DMS 273 (cell line): ENCODE measurements around the gene IGSF5.
A peak's percentile ranks its signal among the peaks of the same experiment; 100 is the strongest.
"Not testable (repeated sequence)": the region's sequence is repeated elsewhere in the genome, so short reads cannot be mapped to it uniquely, and the experiment has no call there.

ENCODE experiments used
- DNase-seq: peaks from one replicate; lab custom pipeline; 2025; ENCODE audit not compliant: unreplicated experiment; lab: John Stamatoyannopoulos, UW

The IGSF5 gene

DNA sequence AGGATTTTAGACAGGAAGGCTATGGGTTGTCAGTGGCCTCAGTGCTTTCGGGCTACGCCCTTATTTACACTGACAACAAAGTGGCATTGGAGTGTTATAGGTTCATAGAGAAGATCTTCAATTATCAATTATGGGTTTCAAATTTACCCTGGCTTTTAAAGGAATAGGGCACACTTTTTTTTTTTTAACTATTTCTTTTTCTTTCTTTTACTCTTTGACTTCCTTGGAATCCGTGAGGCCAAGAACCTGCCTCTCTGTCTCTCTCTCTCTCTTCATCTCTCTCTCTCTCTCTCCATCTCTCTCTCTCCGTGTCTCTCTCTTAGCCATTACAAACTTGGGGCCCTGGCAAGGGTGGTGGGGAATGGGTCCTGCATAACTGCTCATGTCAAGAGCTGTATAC lies at the start of gene IGSF5:
Gene IGSF5 (plus strand): TSS at position 301 of the 400 bp plus-strand sequence. CDS start 327 bp downstream, outside the sequence.
- not testable (repeated sequence) for DNase-seq

DNA sequence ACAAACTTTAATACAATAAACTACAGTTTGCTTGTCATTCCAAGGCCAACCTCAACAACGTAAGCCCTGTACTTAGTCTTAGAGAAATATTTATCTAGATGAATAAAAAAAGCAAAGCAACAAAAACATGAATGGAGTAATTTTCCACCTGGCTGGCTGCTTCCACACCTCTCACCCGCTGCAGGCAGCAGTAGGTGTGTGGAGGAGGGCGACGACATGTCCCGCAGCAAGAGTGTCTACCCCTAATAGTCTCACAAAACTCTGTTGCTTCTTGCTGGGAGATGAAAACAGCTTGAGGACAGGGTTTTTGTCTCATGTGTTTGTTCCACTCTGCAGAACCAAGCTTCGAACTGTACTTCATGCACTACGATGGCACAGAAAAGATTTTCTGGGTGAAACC lies 48.8 kb upstream of the IGSF5 start:
- no peak for DNase-seq

DNA sequence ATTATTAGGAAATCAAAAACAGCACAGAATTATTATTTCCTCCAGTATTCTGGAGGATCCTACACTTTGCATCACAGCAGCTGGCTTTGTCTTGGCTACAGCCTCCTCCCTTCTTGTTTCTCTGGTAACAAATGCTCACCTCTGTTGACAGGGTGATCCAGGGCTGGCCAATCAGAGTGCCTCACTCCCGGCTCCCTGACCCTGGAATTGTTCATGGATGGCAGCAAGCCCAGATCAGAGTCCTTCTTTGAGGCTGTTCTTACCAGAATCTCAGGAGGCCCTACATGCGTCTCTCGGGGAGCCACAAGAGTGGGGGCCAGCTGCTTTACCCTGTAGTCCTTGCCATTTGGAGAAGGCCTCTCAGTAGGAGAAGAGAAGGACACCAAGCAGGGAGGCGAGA lies 48.4 kb upstream of the IGSF5 start:
- DNase-seq = no peak

DNA sequence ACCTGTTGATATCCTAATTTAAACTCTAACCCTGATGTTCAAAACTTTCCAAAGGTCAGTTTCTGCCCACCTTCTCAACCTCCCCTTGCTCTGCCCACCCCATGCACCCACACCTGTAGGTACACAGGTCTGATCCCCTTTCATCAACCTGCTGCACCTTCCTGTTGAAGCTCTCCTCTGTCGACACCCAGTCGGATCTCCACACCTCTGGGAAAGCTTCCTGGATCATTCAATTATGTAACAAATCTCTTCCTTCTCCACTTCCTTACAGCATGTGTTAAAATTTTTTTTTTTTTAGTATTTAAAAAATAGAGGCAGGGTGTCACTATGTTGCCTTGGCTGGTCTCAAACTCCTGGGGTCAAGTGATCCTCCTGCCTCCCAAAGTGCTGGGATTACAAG lies 44.7 kb upstream of the IGSF5 start:
- DNase-seq = no peak

DNA sequence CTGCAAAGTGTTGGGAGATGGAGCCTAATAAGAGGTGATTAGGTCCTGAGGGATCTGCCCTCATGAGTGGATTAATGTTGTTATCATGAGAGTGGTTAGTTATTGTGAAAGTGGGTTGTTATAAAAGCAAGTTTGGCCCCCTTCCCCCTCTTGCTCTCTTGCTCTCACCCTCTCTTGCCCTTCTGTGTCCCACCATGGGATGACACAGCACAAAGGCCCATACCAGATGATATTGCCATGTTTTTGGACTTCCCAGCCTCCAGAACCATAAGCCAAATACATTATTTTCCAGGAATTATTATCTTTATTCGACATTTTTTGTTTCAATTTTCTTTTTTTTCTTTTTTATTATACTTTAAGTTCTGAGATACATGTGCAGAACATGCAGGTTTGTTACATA lies 41.4 kb upstream of the IGSF5 start:
- DNase-seq = no peak

DNA sequence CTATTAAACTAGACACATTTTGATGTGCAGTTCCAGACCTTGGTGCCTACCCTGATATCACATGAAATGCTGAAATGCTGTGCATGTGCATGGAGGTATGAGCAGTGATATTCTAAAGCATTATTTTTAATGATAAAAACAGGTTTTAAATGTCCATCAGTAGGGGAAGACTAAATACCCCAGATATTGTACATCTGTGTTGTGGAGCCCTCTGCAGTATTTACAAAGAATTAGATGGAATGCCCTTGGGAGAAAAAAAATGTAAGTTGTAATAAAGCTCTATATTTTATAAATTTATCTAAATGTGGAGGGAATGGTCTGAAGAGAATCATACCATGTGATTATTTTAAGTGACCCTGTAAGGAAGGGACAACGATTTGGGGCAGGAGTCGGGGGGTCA lies 39.1 kb upstream of the IGSF5 start:
- DNase-seq = peak; percentile 12

DNA sequence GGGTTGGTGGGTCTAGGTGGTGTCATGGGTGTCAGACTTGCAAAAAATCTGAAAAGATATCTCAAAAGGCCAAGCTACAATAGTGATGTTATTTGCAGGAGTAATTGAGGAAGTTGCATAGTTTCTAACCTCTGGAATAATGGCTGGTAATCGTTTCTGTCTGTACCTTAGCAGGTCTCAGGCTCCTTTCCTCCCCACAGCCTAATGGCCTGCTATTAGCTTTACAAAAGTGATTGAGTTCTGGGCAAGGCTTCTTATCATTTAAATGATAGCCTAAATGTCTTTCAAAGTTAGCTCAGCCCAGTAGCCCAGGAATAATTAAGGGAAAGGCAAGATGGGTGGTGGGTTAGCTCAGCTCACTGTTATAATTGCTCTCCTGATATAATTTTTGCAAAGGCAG lies 37.7 kb upstream of the IGSF5 start:
- DNase-seq = no peak

DNA sequence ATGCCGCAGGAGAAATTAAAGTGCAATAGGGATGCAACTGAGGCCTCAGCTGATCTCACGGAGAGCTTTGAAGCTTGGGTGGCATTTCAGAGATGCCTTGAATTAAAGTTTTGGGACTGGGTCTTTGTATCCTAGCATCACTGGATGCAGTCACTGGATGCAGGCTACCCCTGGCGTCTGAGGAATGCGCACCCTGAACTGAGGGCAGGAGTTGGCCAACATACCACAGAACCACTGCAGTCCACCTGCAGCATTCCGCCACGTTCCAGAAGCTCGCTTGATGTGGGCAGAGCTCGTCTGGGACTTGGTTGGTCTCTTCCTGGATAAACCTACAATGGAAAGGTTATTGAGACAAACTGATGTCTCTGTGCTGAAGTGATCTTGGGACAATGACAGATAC lies 34.1 kb upstream of the IGSF5 start:
- DNase-seq = no peak

DNA sequence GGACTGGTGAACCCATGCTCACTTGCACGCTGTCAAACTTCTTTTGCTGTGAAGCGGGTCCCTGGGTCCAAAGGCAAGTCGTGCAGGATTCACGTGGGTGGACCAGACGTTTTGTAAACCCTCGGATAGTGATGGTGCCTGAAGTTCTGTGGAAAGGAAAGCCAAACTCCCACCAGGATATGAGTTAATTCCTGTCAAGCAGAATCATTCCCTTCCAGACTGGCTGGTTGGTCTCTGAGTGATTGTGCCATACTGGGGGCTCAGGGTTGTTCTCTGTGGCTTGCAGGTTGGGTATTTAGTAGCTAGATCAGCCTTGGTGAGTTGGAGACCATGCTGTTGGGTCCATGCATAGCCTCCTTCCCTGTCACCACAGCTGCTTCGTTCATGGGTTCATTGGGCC lies 32.7 kb upstream of the IGSF5 start:
- no peak for DNase-seq

DNA sequence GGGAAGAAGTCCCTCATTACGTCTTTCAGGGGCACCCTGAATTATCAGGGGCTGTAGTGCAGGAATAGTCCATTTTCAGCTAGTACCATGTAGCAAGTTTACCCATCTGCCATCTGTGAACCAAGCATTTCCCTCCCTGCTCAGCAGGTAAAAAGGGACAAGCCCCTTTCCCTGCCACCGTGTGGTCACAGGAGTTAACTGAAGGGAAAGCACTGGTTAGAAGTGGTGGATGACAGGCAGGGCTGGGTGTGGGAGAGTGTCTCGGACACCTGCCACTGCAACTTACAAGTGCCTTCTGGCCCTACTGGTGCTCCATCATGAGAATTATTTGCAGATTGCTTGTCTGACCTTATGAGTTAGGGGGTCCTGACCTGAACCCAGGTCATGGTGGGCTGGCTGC lies 32.0 kb upstream of the IGSF5 start:
- DNase-seq = peak; percentile 59

DNA sequence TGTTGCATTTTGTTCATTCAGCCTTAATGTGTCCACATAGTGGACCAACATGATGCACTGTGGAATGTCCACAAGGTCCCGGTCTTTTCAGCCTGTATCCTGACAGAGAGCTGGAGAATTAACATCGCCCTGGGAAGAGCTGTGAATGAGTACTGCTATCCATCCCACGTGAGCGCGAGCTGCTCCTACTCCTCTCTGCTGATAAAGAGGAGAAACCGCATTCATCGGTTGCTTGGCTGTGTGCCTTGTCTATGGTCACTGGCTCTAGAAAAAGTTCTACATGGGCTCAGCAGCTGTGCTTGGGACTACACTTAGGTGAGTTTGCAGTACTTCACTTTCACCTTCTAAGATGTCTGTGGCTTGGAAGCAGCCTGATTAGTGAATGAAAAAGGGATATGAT lies 31.1 kb upstream of the IGSF5 start:
- no peak for DNase-seq

DNA sequence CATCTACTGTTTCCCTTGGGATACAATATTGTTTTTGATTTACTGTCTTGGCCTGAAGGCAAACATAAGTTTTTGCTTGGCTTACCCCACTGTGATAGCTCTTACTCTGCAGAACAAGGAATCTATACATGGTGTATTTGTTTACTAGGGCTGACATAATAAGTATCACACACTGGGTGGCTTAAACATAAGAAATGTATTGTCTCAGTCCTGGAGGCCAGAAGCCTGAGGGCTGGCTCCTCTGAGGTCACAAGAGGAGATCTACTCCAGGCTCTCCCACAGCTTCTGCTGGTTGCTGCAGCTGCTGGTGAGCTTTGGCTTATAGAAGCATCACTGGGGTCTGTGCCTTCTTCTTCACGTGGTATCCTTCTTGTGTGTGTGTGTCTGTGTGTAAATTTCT lies 30.7 kb upstream of the IGSF5 start:
- no peak for DNase-seq

DNA sequence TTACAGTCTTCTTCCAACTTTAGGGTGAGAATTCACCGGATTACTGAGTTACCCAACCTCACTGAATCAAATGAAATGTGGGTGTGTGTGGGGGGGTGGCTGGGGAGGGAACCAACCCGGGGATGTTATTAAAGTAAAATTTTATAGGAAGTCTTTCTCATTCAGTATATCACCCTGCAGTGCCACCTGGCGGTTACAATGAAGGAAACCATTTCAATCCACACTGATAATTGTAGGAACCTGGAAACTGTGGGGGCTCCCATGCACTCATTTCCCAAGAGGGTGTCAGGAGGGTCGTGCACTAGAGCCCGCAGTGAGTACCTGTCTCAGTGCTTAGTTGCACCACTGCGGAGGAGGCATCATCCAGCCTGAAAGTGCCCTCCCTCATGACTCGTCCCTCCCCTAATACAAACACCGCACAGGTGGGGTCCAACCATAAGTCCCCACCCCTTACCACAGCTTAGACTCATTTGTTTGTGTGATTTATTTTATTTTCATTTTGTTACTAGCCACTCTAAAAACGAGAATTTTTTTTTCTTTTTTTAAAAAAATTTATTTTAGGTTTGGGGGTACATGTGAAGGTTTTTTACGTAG lies 29.1 kb upstream of the IGSF5 start:
- peak; percentile 75 for DNase-seq

DNA sequence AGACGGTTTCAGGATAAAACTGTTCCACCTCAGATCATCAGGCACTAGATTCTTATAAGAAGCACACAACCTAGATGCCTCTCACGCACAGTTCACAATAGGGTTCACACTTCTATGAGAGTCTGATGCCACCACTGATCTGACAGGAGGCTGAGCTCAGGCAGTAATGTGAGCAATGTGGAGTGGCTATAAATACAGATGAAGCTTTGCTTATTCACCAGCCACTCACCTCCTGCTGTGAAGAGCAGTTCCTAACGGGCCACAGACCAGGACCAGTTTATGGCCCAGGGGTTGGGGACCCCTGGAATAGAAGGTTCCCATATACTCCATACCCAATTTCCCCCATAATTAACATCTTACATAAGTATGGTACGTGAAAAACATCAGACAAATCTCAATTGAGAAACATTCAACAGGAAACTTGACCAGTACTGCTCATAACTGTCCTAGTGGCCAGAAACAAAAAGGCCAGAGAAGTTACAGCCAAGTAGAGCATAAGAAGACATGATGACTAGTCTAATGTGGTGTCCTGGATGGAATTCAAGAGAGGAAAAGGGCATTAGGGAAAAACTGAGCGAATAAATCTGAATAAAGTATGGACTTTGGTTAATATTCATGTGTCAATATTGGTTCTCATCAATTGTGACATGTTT lies 24.7 kb upstream of the IGSF5 start:
- DNase-seq = no peak

DNA sequence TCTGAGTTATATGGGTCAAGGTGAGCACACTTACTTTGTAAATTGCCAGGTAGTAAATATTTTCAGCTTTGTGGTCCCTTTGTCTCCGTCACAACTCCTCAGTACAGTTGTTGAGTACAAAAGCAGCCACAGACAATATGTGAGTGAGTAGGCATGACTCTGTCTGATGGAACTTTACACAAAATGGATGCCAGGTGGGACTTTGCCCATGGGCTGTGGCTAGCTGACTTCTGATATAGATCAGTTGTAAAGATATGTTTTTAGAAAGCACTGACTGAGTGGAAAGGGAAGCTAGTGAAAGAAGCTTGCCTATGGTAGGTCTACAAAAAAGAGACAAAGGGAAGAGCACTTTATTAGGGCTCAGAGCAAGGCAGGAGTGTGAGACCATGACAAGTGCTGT lies 23.1 kb upstream of the IGSF5 start:
- no peak for DNase-seq

DNA sequence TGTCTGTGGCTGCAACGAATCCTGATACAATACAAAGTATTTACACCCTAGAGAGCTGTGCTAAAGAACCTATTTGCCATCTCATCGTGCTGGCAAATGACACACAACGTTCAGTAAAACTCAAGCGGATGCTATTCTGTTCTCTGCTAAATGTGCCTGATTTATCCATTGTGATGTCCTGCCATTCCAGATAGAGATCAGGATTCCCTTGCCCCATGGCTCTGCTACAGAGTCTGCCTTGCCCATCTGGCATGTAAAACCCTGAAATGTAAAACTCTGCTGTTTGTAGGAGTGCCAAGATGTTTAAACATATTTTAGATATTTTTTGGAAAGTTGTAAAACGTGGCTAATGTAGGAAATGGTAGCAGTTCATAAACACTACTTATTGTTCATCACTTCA lies 20.0 kb upstream of the IGSF5 start:
- DNase-seq = no peak

DNA sequence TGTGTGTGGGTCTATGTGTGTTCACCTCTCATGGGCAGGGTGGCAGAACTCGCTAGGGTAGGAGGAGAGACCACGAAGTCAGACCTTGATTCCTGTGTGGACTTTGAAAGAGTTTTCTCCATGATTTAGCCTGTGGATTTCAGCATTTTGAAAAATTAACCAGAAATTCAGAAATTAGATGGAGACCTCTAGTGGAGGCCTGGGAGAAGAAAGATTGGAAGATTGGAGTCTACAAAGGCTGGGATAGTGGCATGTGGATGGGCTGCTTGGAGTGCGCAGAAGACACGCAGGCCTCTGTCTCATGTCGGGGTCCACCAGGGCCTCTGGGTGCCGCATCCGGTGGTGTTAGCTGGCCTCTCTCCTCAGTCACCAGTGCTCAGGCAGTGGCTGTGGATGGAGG lies 18.9 kb upstream of the IGSF5 start:
- DNase-seq = no peak

DNA sequence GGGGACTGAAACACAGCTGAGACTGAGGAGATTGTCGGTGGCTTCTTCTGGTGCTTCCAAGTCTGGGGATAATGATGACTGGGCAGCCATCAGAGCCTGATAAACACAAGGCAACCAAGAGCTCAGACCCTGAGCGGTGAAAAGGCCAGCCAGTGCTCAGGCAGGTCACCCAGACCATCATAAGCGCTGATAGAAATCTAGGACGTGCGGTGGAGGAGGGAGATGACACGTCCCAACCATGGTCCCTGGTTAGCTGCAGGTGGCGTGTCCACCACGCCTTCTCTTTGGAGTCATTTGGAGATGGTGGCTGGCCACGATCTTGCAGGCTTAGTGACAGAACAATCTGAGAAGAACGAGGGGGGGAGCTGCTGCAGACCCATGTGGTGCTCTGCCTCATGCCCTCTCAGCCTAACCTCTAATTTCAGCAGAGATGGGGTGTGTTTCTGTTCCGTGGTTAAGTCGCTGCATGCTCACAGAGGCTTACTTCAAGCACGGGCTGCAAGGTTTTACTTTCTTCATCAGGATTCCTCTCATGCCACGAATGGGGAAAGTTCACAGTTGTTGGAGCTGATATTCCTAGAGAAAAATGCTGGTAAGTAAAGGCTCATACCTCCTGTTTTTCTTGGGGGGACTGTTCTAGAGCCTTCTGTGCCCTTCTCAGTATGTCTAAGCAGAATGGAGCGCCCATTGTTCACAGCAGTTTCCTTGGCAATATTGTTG lies 17.4 kb upstream of the IGSF5 start:
- no peak for DNase-seq

DNA sequence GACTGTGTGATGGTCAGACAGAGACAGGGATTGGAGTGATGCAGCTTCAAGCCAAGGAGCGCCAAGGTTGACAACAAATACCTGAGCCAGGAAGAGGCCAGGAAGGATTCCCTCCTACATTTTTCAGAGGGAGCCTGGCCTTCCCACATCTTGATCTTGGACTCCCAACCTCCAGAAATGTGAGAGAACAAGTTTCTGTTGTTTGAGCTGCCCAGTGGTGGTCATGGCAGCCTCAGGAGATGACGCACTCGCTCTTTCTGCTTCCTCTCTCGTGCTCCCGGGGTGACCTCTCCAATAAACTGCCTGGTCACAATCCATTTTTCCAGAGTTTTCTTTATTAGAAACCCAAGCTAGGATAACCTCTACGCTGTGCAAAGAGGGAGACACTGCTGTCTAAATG lies 16.6 kb upstream of the IGSF5 start:
- DNase-seq = no peak

DNA sequence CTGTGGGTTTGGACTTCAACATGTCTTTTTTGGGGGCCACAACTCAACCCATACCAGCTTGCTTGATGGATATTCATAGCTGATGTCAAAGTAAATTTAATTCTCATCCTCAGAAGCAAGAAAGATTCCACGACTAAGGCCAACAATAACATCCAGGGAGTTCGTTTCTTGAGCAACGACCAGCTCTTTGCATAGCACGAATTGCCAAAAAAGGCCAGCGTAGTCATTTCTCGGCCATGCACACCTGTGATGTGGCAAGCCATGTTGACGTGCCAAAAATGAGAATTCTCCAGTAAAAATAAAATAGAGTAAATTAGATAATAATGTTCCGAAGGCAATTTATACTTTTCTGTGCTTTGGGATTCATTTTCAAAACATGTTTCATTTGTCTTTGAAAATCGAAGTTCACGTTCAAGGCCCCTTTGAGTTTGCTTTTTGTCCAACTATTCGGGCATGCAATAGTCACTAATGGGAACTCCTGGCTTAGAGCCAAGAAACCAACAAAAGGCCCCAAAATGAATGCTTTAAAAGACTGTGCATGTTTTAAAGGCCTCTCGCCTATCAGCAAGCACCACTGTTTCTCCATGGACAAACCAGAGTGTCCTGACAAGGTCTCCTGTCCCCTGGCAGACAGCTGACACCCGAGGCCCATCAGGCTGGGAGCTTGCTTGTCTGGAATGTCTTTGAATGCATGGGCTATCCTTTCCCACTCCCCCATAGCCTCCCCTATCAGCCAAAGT lies 14.4 kb upstream of the IGSF5 start:
- no peak for DNase-seq

DNA sequence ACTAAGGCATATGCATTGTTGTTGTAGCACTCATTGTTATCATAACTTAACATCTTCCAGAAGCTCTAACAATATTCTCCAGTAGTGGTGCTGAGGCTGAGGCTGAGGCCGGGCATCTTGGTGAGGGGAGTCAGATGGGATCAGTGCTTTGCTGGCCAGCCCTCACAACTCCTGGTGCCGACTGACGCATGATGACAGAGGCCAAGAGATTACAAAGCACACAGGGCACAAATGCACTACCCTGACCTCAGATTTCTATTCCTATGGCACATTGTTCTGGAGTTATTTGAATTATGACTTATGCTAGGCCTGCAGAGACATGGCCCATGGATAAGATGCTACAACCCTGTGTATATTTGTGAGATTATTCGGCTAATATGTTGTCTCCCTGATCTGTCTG lies 8.3 kb upstream of the IGSF5 start:
- no peak for DNase-seq
